ENCODE results near the gene KCNMA1.
A peak's percentile ranks its signal among the peaks of the same experiment; 100 is the strongest.

The KCNMA1 gene

DNA sequence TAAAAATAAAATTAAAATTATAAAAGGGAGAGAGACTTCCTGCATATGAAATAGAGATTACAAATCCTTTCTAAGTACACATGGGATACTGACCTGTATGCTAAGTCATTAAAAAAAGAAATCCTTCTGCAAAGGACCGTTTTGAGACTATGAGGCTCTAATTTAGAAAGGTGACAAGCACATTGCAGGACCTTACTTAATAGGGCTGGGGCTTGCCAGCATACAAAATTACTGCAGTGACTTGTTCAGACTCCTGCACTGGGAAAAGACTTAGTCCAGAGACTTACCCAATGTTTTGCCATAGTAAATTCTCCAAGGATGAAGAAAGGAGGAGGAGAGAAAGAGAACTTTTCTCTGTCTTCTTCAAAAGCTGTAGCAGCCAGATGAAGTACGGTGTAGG lies 193.6 kb downstream of the KCNMA1 start:
- H3K4me1 ChIP-seq (ENCODE audit: control insufficient read depth in 2 of 2, insufficient read depth in 1 of 2, low read depth in 1 of 2, low read length in 2 of 2): peaks cover 0 to 17% of the 10 kb centered on the region in 2 donors
- no peak overlapping the region for H3K4ac ChIP-seq (ENCODE audit: low read length)
- no CpG with 5 or more reads among the region's 2 CpGs for WGBS, 2 donors (ENCODE audit: extremely low coverage in 2 of 2, insufficient read length in 2 of 2, insufficient replicate concordance in 1 of 2)
- no peak overlapping the region for H3K18ac ChIP-seq (ENCODE audit: low read length)
- H3K9me3 ChIP-seq (replicated peaks in 1 of 2; ENCODE audit: control insufficient read depth in 2 of 2, insufficient read depth in 1 of 2, low read depth in 1 of 2, low read length in 2 of 2): no peaks in the 10 kb centered on the region
- H2BK12ac ChIP-seq (ENCODE audit: low read length): no peak overlapping the region
- no peak overlapping the region for H3K4me2 ChIP-seq (ENCODE audit: insufficient read depth, low read length, poor library complexity, severe bottlenecking)
- no peaks in the 10 kb centered on the region for H3K79me1 ChIP-seq (ENCODE audit: low read depth, low read length)
- H3K27ac ChIP-seq (replicated peaks; ENCODE audit: low read length): no peak overlapping the region
- no peak overlapping the region for H3K9ac ChIP-seq (ENCODE audit: low read depth, low read length, poor library complexity)
- no peak overlapping the region for H3K14ac ChIP-seq (ENCODE audit: low read length)
- H3K36me3 ChIP-seq (replicated peaks in 1 of 2; ENCODE audit: control insufficient read depth in 2 of 2, insufficient read depth in 2 of 2, low read length in 2 of 2): no peaks in the 10 kb centered on the region
- H2AFZ ChIP-seq (ENCODE audit: low read length): no peak overlapping the region
- H2BK5ac ChIP-seq (ENCODE audit: low read length): no peak overlapping the region
- no peak overlapping the region for H4K91ac ChIP-seq (ENCODE audit: low read depth, low read length, poor library complexity)
- no peak overlapping the region for H2AK5ac ChIP-seq (ENCODE audit: low read depth, low read length)
- no peak overlapping the region for H3K23ac ChIP-seq (ENCODE audit: low read depth, low read length, poor library complexity)
- no peak overlapping the region for H4K8ac ChIP-seq (ENCODE audit: low read depth, low read length)
- H2BK15ac ChIP-seq (ENCODE audit: low read length): no peak overlapping the region
- H2BK120ac ChIP-seq (ENCODE audit: low read depth, low read length): no peak overlapping the region
- no peaks in the 10 kb centered on the region for H3K27me3 ChIP-seq (ENCODE audit: control insufficient read depth in 3 of 3, insufficient read depth in 3 of 3, low read depth in 1 of 3, low read length in 3 of 3)
- DNase-seq (ENCODE audit: low spot score): no peak
- no peak overlapping the region for H3K4me3 ChIP-seq (ENCODE audit: low read length in 2 of 2)

DNA sequence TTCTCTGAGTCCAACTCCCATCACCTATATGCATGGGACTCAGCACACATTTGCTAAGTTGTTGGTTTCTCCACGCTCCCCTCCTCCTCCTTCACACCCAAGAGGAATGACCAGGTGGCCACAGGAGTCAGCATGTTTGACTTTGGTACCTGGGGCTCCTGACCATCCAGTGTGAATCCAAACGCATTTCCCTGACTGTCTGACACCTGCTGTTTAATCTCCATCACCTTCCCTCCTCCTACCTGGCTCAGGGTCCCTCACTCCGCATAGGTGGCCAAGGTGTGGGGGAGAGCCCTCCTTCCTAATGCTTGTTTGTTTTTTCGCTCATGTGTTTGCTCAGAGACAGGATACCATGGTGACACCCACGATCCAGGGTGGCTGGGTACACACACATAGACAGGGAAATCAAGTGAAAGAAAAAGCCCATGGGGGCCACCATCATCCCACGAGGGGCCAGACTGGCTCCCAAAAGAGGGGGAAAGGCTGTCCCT lies 194.9 kb downstream of the KCNMA1 start:
- H2BK15ac ChIP-seq (ENCODE audit: low read length): no peak overlapping the region
- WGBS, 2 donors (ENCODE audit: extremely low coverage in 2 of 2, insufficient read length in 2 of 2, insufficient replicate concordance in 1 of 2): no CpG with 5 or more reads among the region's 6 CpGs
- no peak overlapping the region for H3K4me2 ChIP-seq (ENCODE audit: insufficient read depth, low read length, poor library complexity, severe bottlenecking)
- no peak overlapping the region for H3K14ac ChIP-seq (ENCODE audit: low read length)
- no peak overlapping the region for H4K91ac ChIP-seq (ENCODE audit: low read depth, low read length, poor library complexity)
- no peaks in the 10 kb centered on the region for H3K27me3 ChIP-seq (ENCODE audit: control insufficient read depth in 3 of 3, insufficient read depth in 3 of 3, low read depth in 1 of 3, low read length in 3 of 3)
- no peak overlapping the region for H3K27ac ChIP-seq (replicated peaks; ENCODE audit: low read length)
- no peaks in the 10 kb centered on the region for H3K36me3 ChIP-seq (replicated peaks in 1 of 2; ENCODE audit: control insufficient read depth in 2 of 2, insufficient read depth in 2 of 2, low read length in 2 of 2)
- DNase-seq (ENCODE audit: low spot score): no peak
- H2AFZ ChIP-seq (ENCODE audit: low read length): no peak overlapping the region
- H4K8ac ChIP-seq (ENCODE audit: low read depth, low read length): no peak overlapping the region
- no peaks in the 10 kb centered on the region for H3K79me1 ChIP-seq (ENCODE audit: low read depth, low read length)
- H3K18ac ChIP-seq (ENCODE audit: low read length): peak overlapping the region; percentile 42
- H3K9me3 ChIP-seq (replicated peaks in 1 of 2; ENCODE audit: control insufficient read depth in 2 of 2, insufficient read depth in 1 of 2, low read depth in 1 of 2, low read length in 2 of 2): no peaks in the 10 kb centered on the region
- no peak overlapping the region for H3K4ac ChIP-seq (ENCODE audit: low read length)
- H3K4me3 ChIP-seq (ENCODE audit: low read length in 2 of 2): no peak overlapping the region
- no peak overlapping the region for H2BK5ac ChIP-seq (ENCODE audit: low read length)
- peak overlapping the region; percentile 1 for H2AK5ac ChIP-seq (ENCODE audit: low read depth, low read length)
- H2BK120ac ChIP-seq (ENCODE audit: low read depth, low read length): no peak overlapping the region
- no peak overlapping the region for H3K9ac ChIP-seq (ENCODE audit: low read depth, low read length, poor library complexity)
- peak overlapping the region; percentile 45 for H3K23ac ChIP-seq (ENCODE audit: low read depth, low read length, poor library complexity)
- no peak overlapping the region for H2BK12ac ChIP-seq (ENCODE audit: low read length)
- peaks cover 0 to 17% of the 10 kb centered on the region in 2 donors for H3K4me1 ChIP-seq (ENCODE audit: control insufficient read depth in 2 of 2, insufficient read depth in 1 of 2, low read depth in 1 of 2, low read length in 2 of 2)

DNA sequence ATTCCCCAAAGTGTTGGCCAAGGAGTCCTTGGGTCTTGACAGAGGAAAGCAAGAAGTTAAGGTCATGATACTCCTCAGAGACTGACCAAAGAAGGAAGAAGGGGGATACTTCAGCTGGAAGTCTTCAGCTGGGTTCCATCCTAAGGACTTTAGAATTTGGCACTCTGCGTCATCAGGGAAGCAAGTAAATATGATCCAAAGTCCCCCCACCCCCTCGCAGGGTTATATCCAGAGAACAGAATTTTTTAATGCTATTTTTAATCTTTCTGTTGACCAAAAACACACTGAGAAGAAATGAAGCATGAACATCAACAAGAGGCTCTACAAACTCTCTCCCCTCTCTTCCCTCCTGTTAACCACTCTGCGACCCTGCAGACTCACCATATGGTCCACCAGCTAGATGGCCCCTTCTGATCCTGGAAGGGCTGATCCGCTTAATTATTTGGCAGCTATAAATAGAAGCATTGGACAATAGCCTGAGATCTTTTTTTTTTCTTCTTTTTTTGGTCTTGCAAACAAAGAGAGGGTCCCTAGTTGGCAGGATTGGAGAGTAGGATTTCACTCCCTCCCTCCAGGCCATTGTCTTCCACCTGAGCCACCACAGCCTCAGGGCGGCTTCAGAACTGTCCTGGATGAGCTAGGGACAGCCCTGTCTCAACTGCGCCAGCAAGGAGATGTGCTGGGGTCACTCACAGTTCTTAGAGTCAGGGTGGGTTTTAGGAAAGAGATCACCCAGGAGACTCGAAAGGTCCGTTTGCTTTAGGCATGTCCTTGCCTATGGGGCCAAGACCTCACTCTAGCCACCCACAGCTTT lies 196.0 kb downstream of the KCNMA1 start:
- no peak overlapping the region for H2BK5ac ChIP-seq (ENCODE audit: low read length)
- peaks cover 0 to 17% of the 10 kb centered on the region in 2 donors for H3K4me1 ChIP-seq (ENCODE audit: control insufficient read depth in 2 of 2, insufficient read depth in 1 of 2, low read depth in 1 of 2, low read length in 2 of 2)
- no peaks in the 10 kb centered on the region for H3K36me3 ChIP-seq (replicated peaks in 1 of 2; ENCODE audit: control insufficient read depth in 2 of 2, insufficient read depth in 2 of 2, low read length in 2 of 2)
- H3K23ac ChIP-seq (ENCODE audit: low read depth, low read length, poor library complexity): no peak overlapping the region
- H4K91ac ChIP-seq (ENCODE audit: low read depth, low read length, poor library complexity): no peak overlapping the region
- no peaks in the 10 kb centered on the region for H3K79me1 ChIP-seq (ENCODE audit: low read depth, low read length)
- no peak overlapping the region for H3K9ac ChIP-seq (ENCODE audit: low read depth, low read length, poor library complexity)
- H2AFZ ChIP-seq (ENCODE audit: low read length): no peak overlapping the region
- peak overlapping the region; percentile 76 for H3K18ac ChIP-seq (ENCODE audit: low read length)
- H3K4me3 ChIP-seq (ENCODE audit: low read length in 2 of 2): no peak overlapping the region
- H4K8ac ChIP-seq (ENCODE audit: low read depth, low read length): no peak overlapping the region
- no peak overlapping the region for H3K14ac ChIP-seq (ENCODE audit: low read length)
- H3K4me2 ChIP-seq (ENCODE audit: insufficient read depth, low read length, poor library complexity, severe bottlenecking): no peak overlapping the region
- H2BK12ac ChIP-seq (ENCODE audit: low read length): no peak overlapping the region
- H2BK15ac ChIP-seq (ENCODE audit: low read length): no peak overlapping the region
- no peak overlapping the region for H2BK120ac ChIP-seq (ENCODE audit: low read depth, low read length)
- DNase-seq (ENCODE audit: low spot score): no peak
- H3K27me3 ChIP-seq (ENCODE audit: control insufficient read depth in 3 of 3, insufficient read depth in 3 of 3, low read depth in 1 of 3, low read length in 3 of 3): no peaks in the 10 kb centered on the region
- H3K4ac ChIP-seq (ENCODE audit: low read length): no peak overlapping the region
- H2AK5ac ChIP-seq (ENCODE audit: low read depth, low read length): no peak overlapping the region
- no peak overlapping the region for H3K27ac ChIP-seq (replicated peaks; ENCODE audit: low read length)
- no peaks in the 10 kb centered on the region for H3K9me3 ChIP-seq (replicated peaks in 1 of 2; ENCODE audit: control insufficient read depth in 2 of 2, insufficient read depth in 1 of 2, low read depth in 1 of 2, low read length in 2 of 2)
- WGBS, 2 donors (ENCODE audit: extremely low coverage in 2 of 2, insufficient read length in 2 of 2, insufficient replicate concordance in 1 of 2): no CpG with 5 or more reads among the region's 8 CpGs

DNA sequence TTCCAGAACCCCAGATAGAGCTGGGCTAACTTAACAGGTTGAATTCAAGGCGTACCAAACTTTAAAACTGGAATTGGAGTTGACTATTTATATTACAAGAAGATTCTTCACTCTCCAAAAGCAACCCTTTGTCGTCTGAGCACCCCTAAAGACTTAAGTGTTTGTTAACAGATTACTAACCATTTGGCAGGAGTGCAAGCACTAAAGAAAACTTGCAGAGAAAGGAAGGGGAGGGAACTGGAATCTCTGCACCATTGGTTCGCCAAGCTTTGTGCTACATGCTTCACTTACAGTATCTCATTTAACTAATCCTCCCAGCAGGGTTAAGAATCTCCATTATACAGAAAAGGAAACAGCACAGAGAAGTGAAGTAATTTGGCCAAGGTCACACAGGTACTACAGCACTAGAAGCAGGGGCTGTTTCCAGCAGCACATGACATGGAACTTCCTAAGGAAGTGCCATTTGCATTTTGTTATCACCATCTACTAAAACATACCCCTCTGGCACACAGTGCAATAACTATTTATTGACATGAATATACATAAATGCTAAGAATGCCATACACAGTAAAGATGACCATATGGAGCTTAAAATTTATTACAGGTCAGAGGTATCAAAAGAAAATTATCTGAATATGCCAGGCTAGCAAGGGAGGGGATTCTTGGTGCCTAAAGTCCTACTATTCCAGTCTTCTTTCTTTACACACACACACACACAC lies 201.2 kb downstream of the KCNMA1 start:
- Histone ChIP-seq H3K14ac (ENCODE audit: low read length) (no peak overlapping the region), H3K9me3 (replicated peaks in 1 of 2; ENCODE audit: control insufficient read depth in 2 of 2, insufficient read depth in 1 of 2, low read depth in 1 of 2, low read length in 2 of 2) (no peaks in the 10 kb centered on the region), H4K91ac (ENCODE audit: low read depth, low read length, poor library complexity) (no peak overlapping the region), H2AFZ (ENCODE audit: low read length) (no peak overlapping the region), H3K4me3 (ENCODE audit: low read length in 2 of 2) (no peak overlapping the region), H3K36me3 (replicated peaks in 1 of 2; ENCODE audit: control insufficient read depth in 2 of 2, insufficient read depth in 2 of 2, low read length in 2 of 2) (no peaks in the 10 kb centered on the region), H3K79me1 (ENCODE audit: low read depth, low read length) (no peaks in the 10 kb centered on the region), H3K9ac (ENCODE audit: low read depth, low read length, poor library complexity) (no peak overlapping the region), H2BK120ac (ENCODE audit: low read depth, low read length) (no peak overlapping the region), H3K27ac (replicated peaks; ENCODE audit: low read length) (no peak overlapping the region), H3K27me3 (ENCODE audit: control insufficient read depth in 3 of 3, insufficient read depth in 3 of 3, low read depth in 1 of 3, low read length in 3 of 3) (no peaks in the 10 kb centered on the region), H3K4me1 (ENCODE audit: control insufficient read depth in 2 of 2, insufficient read depth in 1 of 2, low read depth in 1 of 2, low read length in 2 of 2) (peaks cover 0 to 9% of the 10 kb centered on the region in 2 donors), H3K18ac (ENCODE audit: low read length) (no peak overlapping the region), H2BK15ac (ENCODE audit: low read length) (no peak overlapping the region), H2BK12ac (ENCODE audit: low read length) (no peak overlapping the region), H2AK5ac (ENCODE audit: low read depth, low read length) (no peak overlapping the region), H3K4me2 (ENCODE audit: insufficient read depth, low read length, poor library complexity, severe bottlenecking) (no peak overlapping the region), H4K8ac (ENCODE audit: low read depth, low read length) (no peak overlapping the region), H3K4ac (ENCODE audit: low read length) (no peak overlapping the region), H2BK5ac (ENCODE audit: low read length) (no peak overlapping the region), H3K23ac (ENCODE audit: low read depth, low read length, poor library complexity) (no peak overlapping the region)
- DNase-seq (ENCODE audit: low spot score): no peak
- no CpG with 5 or more reads among the region's 3 CpGs for WGBS, 2 donors (ENCODE audit: extremely low coverage in 2 of 2, insufficient read length in 2 of 2, insufficient replicate concordance in 1 of 2)

Measured in neuronal stem cell (in vitro differentiated cells).